SH-SY5Y (cell line): ENCODE results near the gene DNAJC16.

Experiments
- GATA2 ChIP-seq: IDR thresholded peaks from 2 replicates; pipeline ENCODE4 v1.6.1; 2011; ENCODE audit warnings: mild to moderate bottlenecking, low read depth, low read length
- GATA3 ChIP-seq: IDR thresholded peaks from 2 replicates; pipeline ENCODE4 v1.6.1; 2011; ENCODE audit warnings: low read depth, mild to moderate bottlenecking, low read length, moderate library complexity

DNA sequence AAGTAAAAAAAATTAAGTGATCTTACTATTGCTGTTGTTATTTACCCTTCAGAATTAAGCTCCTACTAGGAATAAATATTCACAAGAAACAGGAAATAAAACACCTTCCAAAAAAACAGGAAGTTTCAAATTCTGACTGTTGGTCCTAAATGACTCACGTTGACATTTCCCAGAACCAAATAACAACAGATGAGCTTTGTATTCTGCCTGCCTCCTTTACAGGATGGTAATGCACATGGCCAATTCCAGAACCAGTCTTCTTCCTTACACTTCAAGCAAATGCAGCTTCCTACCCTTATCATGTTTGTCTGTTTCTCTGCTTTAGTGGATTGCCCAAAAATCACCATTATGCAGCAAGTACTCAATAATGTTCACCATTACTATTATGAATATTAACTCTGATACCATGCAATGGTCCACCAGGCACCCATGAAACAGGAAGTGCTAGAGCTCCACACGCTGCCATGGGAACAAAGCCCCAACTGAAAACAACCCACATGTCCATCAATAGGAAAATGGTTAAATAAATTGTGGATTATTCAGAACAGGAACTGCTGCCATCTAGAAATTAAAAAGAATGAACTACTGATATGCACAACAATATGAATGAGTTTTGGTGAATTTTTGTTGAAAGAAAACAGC is 11.5 kb upstream of the DNAJC16 start:
- TF ChIP-seq GATA2 (no peak), GATA3 (no peak)
